Measurements from ENCODE around the gene ELOVL2. TPM values are rescaled to one million over a fixed set of nuclear protein-coding genes. Genes with fewer than 3 reads are reported as not detected.
A peak's percentile ranks its signal among the peaks of the same experiment; 100 is the strongest.

The ELOVL2 gene
- total RNA-seq, 1 donor from 2014 or later: 0.23 TPM

GRCh38 chr6:11015102-11015501 is 29.0 kb downstream of the ELOVL2 start:
- H3K4me3 ChIP-seq: no peak overlapping the region
- no peaks in the 10 kb centered on the region for H3K36me3 ChIP-seq
- H3K27me3 ChIP-seq: peaks cover 20% of the 10 kb centered on the region
- intact Hi-C loops (cut with DNase I): no loop called here
- no peak for DNase-seq
- no peak overlapping the region for H3K27ac ChIP-seq
- no peak for ATAC-seq
- no peaks in the 10 kb centered on the region for H3K9me3 ChIP-seq
- H3K4me1 ChIP-seq: no peaks in the 10 kb centered on the region
- no peak for TF ChIP-seq CTCF (IDR thresholded peaks at IDR 0.05)

GRCh38 chr6:11013721-11014070 is 30.4 kb downstream of the ELOVL2 start:
- DNase-seq (no peak), ATAC-seq (no peak)
- no peak for TF ChIP-seq CTCF (IDR thresholded peaks at IDR 0.05)
- intact Hi-C loops (cut with DNase I): no loop called here
- H3K27me3 ChIP-seq: peaks cover 20% of the 10 kb centered on the region
- H3K27ac ChIP-seq: no peak overlapping the region
- no peak overlapping the region for H3K4me3 ChIP-seq
- H3K4me1 ChIP-seq: peaks cover 3% of the 10 kb centered on the region
- H3K9me3 ChIP-seq: no peaks in the 10 kb centered on the region
- no peaks in the 10 kb centered on the region for H3K36me3 ChIP-seq

GRCh38 chr6:11012976-11013720 is 31.0 kb downstream of the ELOVL2 start:
- no peak overlapping the region for H3K4me3 ChIP-seq
- peaks cover 20% of the 10 kb centered on the region for H3K27me3 ChIP-seq
- no peaks in the 10 kb centered on the region for H3K9me3 ChIP-seq
- no peak for TF ChIP-seq CTCF (IDR thresholded peaks at IDR 0.05)
- H3K27ac ChIP-seq: no peak overlapping the region
- DNase-seq: no peak
- H3K4me1 ChIP-seq: peaks cover 8% of the 10 kb centered on the region
- ATAC-seq: no peak
- intact Hi-C loops (cut with DNase I): no loop called here
- no peaks in the 10 kb centered on the region for H3K36me3 ChIP-seq

GRCh38 chr6:11012295-11012754 is 31.8 kb downstream of the ELOVL2 start:
- intact Hi-C loops (cut with DNase I): no loop called here
- no peak for ATAC-seq
- H3K36me3 ChIP-seq: no peaks in the 10 kb centered on the region

GRCh38 chr6:11011787-11012234 is 32.3 kb downstream of the ELOVL2 start:
- H3K4me3 ChIP-seq: no peak overlapping the region
- no peak for TF ChIP-seq CTCF (IDR thresholded peaks at IDR 0.05)
- intact Hi-C loops (cut with DNase I): no loop called here
- no peaks in the 10 kb centered on the region for H3K9me3 ChIP-seq
- peaks cover 9% of the 10 kb centered on the region for H3K4me1 ChIP-seq
- no peak overlapping the region for H3K27ac ChIP-seq
- no peak for DNase-seq
- peaks cover 14% of the 10 kb centered on the region for H3K27me3 ChIP-seq
- ATAC-seq: peak; percentile 36
- H3K36me3 ChIP-seq: no peaks in the 10 kb centered on the region

More at GRCh38 chr6:11012295-11012754, 31.8 kb downstream of the ELOVL2 start:
- DNase-seq: no peak
- H3K9me3 ChIP-seq: no peaks in the 10 kb centered on the region
- no peak overlapping the region for H3K4me3 ChIP-seq
- peaks cover 9% of the 10 kb centered on the region for H3K4me1 ChIP-seq
- TF ChIP-seq CTCF (IDR thresholded peaks at IDR 0.05): no peak
- no peak overlapping the region for H3K27ac ChIP-seq
- H3K27me3 ChIP-seq: peaks cover 18% of the 10 kb centered on the region

Data from upper lobe of right lung (tissue), 1 donor.